Ishikawa (cell line): Measurements from ENCODE around the gene EMC10.

Experiments
- CEBPB ChIP-seq: IDR thresholded peaks from 2 replicates; pipeline ENCODE4 v1.6.1; 2012
- CREB1 ChIP-seq: IDR thresholded peaks from 2 replicates; pipeline ENCODE4 v1.6.1; 2012; ENCODE audit warnings: low read depth
- EGR1 ChIP-seq: IDR thresholded peaks from 2 replicates; pipeline ENCODE4 v1.6.1; 2012
- EP300 ChIP-seq: IDR thresholded peaks from 2 replicates; pipeline ENCODE4 v1.6.1; 2012; ENCODE audit warnings: borderline replicate concordance
- FOXM1 ChIP-seq: IDR thresholded peaks from 2 replicates; pipeline ENCODE4 v1.6.1; 2012; ENCODE audit warnings: low read depth, borderline replicate concordance
- NFIC ChIP-seq: IDR thresholded peaks from 2 replicates; pipeline ENCODE4 v1.6.1; 2012
- RAD21 ChIP-seq: IDR thresholded peaks from 2 replicates; pipeline ENCODE4 v1.6.1; 2012; ENCODE audit warnings: low read depth
- TAF1 ChIP-seq: IDR thresholded peaks from 2 replicates; pipeline ENCODE4 v1.6.1; 2012; ENCODE audit warnings: low read depth, mild to moderate bottlenecking
- TCF12 ChIP-seq: IDR thresholded peaks from 2 replicates; pipeline ENCODE4 v1.6.1; 2012; ENCODE audit warnings: low read depth
- TEAD4 ChIP-seq: IDR thresholded peaks from 2 replicates; pipeline ENCODE4 v1.6.1; 2012
- YY1 ChIP-seq: IDR thresholded peaks from 2 replicates; pipeline ENCODE4 v1.6.1; 2012; ENCODE audit warnings: low read depth
- ZBTB7A ChIP-seq: IDR thresholded peaks from 2 replicates; pipeline ENCODE4 v1.6.1; 2012; ENCODE audit warnings: low read depth
- TF ChIP-seq, protein P1 (sequence below): IDR thresholded peaks from 2 replicates; pipeline ENCODE4 v1.6.1; 2012; ENCODE audit warnings: low read depth, mild to moderate bottlenecking
- TF ChIP-seq, protein P2 (sequence below): IDR thresholded peaks from 2 replicates; pipeline ENCODE4 v1.6.1; 2012
- TF ChIP-seq, protein P3 (sequence below): IDR thresholded peaks from 2 replicates; pipeline ENCODE4 v1.6.1; 2012

Gene EMC10

DNA sequence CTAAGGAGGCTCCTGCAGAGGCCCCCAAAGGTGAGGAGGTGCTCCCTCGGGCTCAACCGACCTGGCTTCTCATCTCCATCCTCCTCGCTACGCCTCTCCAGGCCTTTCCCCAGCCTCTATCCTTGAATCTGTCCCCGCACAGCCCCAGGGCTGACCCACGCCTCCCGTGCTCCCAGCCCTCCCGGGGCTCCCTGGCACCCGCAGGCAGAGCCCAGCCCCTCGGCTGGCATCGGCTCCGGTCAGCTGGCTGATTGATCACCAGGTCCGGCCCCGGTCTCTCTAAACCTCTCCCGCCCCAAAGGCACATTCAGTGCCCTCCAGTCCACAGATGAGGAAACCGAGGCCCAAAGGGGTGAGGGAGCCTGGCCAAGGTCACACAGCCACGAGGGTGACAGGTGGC is 41.1 kb upstream of the EMC10 start:
- no peak for TF ChIP-seq TCF12
- no peak for TF ChIP-seq YY1
- no peak for TF ChIP-seq NFIC
- no peak for TF ChIP-seq CREB1
- no peak for TF ChIP-seq FOXM1
- TF ChIP-seq RAD21, result no peak
- TF ChIP-seq, protein P1, sequence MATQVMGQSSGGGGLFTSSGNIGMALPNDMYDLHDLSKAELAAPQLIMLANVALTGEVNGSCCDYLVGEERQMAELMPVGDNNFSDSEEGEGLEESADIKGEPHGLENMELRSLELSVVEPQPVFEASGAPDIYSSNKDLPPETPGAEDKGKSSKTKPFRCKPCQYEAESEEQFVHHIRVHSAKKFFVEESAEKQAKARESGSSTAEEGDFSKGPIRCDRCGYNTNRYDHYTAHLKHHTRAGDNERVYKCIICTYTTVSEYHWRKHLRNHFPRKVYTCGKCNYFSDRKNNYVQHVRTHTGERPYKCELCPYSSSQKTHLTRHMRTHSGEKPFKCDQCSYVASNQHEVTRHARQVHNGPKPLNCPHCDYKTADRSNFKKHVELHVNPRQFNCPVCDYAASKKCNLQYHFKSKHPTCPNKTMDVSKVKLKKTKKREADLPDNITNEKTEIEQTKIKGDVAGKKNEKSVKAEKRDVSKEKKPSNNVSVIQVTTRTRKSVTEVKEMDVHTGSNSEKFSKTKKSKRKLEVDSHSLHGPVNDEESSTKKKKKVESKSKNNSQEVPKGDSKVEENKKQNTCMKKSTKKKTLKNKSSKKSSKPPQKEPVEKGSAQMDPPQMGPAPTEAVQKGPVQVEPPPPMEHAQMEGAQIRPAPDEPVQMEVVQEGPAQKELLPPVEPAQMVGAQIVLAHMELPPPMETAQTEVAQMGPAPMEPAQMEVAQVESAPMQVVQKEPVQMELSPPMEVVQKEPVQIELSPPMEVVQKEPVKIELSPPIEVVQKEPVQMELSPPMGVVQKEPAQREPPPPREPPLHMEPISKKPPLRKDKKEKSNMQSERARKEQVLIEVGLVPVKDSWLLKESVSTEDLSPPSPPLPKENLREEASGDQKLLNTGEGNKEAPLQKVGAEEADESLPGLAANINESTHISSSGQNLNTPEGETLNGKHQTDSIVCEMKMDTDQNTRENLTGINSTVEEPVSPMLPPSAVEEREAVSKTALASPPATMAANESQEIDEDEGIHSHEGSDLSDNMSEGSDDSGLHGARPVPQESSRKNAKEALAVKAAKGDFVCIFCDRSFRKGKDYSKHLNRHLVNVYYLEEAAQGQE, result no peak
- TF ChIP-seq, protein P2, sequence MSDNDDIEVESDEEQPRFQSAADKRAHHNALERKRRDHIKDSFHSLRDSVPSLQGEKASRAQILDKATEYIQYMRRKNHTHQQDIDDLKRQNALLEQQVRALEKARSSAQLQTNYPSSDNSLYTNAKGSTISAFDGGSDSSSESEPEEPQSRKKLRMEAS, result no peak
- TF ChIP-seq TAF1, result no peak
- no peak for TF ChIP-seq ZBTB7A

DNA sequence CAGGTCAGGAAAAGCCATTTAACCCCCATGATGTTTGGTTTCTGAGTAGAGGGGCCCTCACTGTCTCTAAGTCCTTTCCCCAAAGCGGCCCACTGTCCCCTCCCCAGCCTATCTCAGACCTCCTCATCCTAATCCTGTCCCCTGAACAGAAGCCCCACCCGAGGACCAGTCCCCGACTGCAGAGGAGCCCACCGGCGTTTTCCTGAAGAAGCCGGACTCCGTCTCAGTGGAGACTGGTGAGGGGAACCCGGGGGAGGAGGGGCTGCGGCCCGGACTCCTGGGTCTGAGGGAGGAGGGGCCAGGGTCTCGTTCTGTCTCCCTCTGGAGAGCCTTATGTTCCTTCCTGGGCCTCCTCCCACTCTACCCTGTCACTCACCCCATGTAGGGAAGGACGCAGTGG is 40.7 kb upstream of the EMC10 start:
- TF ChIP-seq RAD21 (no peak), ZBTB7A (no peak), NFIC (no peak), EP300 (no peak), TAF1 (no peak), TEAD4 (no peak), EGR1 (no peak), TCF12 (no peak), YY1 (no peak)
- TF ChIP-seq, protein P2, result no peak
- TF ChIP-seq, protein P3, sequence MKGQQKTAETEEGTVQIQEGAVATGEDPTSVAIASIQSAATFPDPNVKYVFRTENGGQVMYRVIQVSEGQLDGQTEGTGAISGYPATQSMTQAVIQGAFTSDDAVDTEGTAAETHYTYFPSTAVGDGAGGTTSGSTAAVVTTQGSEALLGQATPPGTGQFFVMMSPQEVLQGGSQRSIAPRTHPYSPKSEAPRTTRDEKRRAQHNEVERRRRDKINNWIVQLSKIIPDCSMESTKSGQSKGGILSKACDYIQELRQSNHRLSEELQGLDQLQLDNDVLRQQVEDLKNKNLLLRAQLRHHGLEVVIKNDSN, result no peak

- TF ChIP-seq, protein P1, result no peak
- TF ChIP-seq CEBPB (no peak), EGR1 (no peak), FOXM1 (no peak), ZBTB7A (no peak), TEAD4 (no peak), TAF1 (no peak), TCF12 (no peak), NFIC (no peak), EP300 (no peak), CREB1 (no peak), YY1 (no peak), RAD21 (no peak)
- TF ChIP-seq, protein P3, result no peak
- TF ChIP-seq, protein P2, result no peak
Observed at GRCh38 chr19:50437862-50438449, 38.4 kb upstream of the EMC10 start.

DNA sequence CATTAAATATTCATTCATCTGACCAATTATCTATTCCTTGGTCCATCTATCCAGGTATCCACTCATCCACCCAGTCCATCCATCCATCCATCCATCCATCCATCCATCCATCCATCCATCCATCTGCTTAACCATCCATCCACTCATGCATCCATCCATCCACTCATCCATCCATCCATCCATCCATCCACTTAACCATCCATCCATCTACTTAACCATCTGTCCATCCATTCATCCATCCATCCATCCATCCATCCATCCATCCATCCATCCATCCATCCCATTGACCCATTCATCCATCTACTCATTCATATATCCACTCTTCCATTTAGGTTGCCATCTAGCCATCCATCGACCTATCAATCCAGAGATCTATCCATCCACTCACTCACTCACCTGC is 32.2 kb upstream of the EMC10 start:
- TF ChIP-seq, protein P1, result no peak
- TF ChIP-seq CREB1, result no peak
- no peak for TF ChIP-seq RAD21
- TF ChIP-seq TCF12, result no peak
- no peak for TF ChIP-seq CEBPB
- TF ChIP-seq, protein P2, result no peak
- no peak for TF ChIP-seq NFIC
- TF ChIP-seq TAF1, result no peak
- TF ChIP-seq, protein P3, result no peak
- TF ChIP-seq EP300, result no peak
- no peak for TF ChIP-seq EGR1
